Skin epidermis (tissue), 12 donors: ENCODE results near the gene ATP8B3.

ENCODE experiments used
- H3K27ac ChIP-seq, 21 experiments: fragments of 200-600 bp; sonication (generic) in 11 of 21; one replicate each; pipeline ENCODE4 v1.5.0; 2020; ENCODE audit warnings: mild to moderate bottlenecking in 3 of 21, inconsistent platforms in 2 of 21, moderate library complexity in 2 of 21
- H3K4me3 ChIP-seq, 7 experiments: fragments of 200-600 bp; sonication (generic) in 2 of 7; one replicate each; pipeline ENCODE4 v1.5.0; 2020; ENCODE audit warnings: inconsistent platforms in 2 of 7, mild to moderate bottlenecking in 2 of 7, moderate library complexity in 1 of 7

Gene ATP8B3

DNA sequence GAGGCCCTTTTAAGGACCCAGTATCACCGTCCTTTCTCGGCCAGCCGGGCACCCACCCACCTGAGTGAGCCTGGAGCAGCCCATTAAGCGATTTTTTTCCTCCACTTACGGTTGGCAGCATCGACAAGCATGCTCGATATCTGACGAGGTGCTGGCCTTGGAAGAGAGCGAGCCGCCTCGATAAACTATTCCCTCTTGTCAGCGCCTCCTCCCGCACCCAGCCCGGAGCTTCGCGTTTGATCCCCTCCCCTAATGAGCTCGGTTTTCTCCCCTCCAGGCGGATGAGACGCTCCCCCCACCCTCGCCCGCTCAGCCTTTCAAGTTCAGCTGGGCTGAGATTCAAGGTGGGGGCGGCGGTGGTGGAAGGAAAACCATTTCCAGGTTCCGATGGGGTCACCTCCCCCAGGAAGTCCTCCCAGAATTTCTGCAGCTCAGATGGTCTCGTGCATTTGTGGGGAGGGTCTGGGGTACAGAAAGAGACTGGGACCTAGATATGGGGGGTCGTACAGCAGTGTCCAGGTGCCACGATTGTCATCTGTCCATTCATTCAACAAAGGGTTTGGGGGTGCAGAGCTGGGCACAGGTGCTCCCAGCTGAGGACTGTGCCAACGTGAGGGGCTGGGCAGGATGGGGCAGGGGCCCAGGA is 77.6 kb downstream of the ATP8B3 start:
- Histone ChIP-seq H3K27ac (no peak overlapping the region), H3K4me3 (no peak overlapping the region)
